ENCODE measurements around the gene CD200. TPM values are rescaled to one million over a fixed set of nuclear protein-coding genes. Genes with fewer than 3 reads are reported as not detected.

CD200 gene
- total RNA-seq, 4 donors from 2014 or later = 1.1 to 4.1 (median 3.6) TPM; not detected in 1

- H3K4me1 ChIP-seq = no peaks in the 10 kb centered on the region
- H3K27ac ChIP-seq = no peak overlapping the region
- TF ChIP-seq POLR2AphosphoS5 (IDR thresholded peaks at IDR 0.05) = no peak
- TF ChIP-seq CTCF (IDR thresholded peaks at IDR 0.05) = no peak
- no peak for TF ChIP-seq POLR2A (IDR thresholded peaks at IDR 0.05)
- no peak for TF ChIP-seq EP300 (IDR thresholded peaks at IDR 0.05; ENCODE audit: low read depth)
- intact Hi-C loops (cut with DNase I; ENCODE audit: low total_unique reads) = no loop called here
- WGBS, 2 donors (ENCODE audit: low coverage in 1 of 2) = 74 to 92% methylated on average over 2 of the region's 2 CpGs
- H3K27me3 ChIP-seq = no peaks in the 10 kb centered on the region
- in situ Hi-C loops (cut with MboI; ENCODE audit: low pct_ligation_motif_present in 1 of 4, low pct_unique_long_range_greater_than_20kb in 1 of 4, low sequenced_read_pairs in 3 of 4) = no loop called here
- DNase-seq = no peak
- H3K9me3 ChIP-seq = peaks cover 0 to 8% of the 10 kb centered on the region in 2 donors
- no peaks in the 10 kb centered on the region for H3K36me3 ChIP-seq
- H3K4me3 ChIP-seq = no peak overlapping the region
Observed at GRCh38 chr3:112314649-112315048, 18.3 kb upstream of the CD200 start.

GRCh38 chr3:112315791-112316190, 17.2 kb upstream of the CD200 start:
- Histone ChIP-seq H3K36me3 (no peaks in the 10 kb centered on the region), H3K4me1 (no peaks in the 10 kb centered on the region), H3K27me3 (no peaks in the 10 kb centered on the region), H3K9me3 (peaks cover 0 to 8% of the 10 kb centered on the region in 2 donors), H3K27ac (no peak overlapping the region), H3K4me3 (no peak overlapping the region)
- in situ Hi-C loops (cut with MboI; ENCODE audit: low pct_ligation_motif_present in 1 of 4, low pct_unique_long_range_greater_than_20kb in 1 of 4, low sequenced_read_pairs in 3 of 4) = no loop called here
- no peak for DNase-seq
- WGBS, 2 donors (ENCODE audit: low coverage in 1 of 2) = 89 to 98% methylated on average over 1 of the region's 1 CpG
- TF ChIP-seq POLR2AphosphoS5 (IDR thresholded peaks at IDR 0.05) = no peak
- no peak for TF ChIP-seq EP300 (IDR thresholded peaks at IDR 0.05; ENCODE audit: low read depth)
- no peak for TF ChIP-seq CTCF (IDR thresholded peaks at IDR 0.05)
- no peak for TF ChIP-seq POLR2A (IDR thresholded peaks at IDR 0.05)
- intact Hi-C loops (cut with DNase I; ENCODE audit: low total_unique reads) = no loop called here

GRCh38 chr3:112319516-112320276, 13.3 kb upstream of the CD200 start:
- H3K4me3 ChIP-seq = no peak overlapping the region
- no peak for DNase-seq
- no peak overlapping the region for H3K27ac ChIP-seq
- intact Hi-C loops (cut with DNase I; ENCODE audit: low total_unique reads) = no loop called here
- TF ChIP-seq EP300 (IDR thresholded peaks at IDR 0.05; ENCODE audit: low read depth) = no peak
- TF ChIP-seq CTCF (IDR thresholded peaks at IDR 0.05) = no peak
- no peak for TF ChIP-seq POLR2A (IDR thresholded peaks at IDR 0.05)
- TF ChIP-seq POLR2AphosphoS5 (IDR thresholded peaks at IDR 0.05) = no peak
- H3K27me3 ChIP-seq = no peaks in the 10 kb centered on the region
- H3K9me3 ChIP-seq = peaks cover 0 to 8% of the 10 kb centered on the region in 2 donors
- WGBS, 2 donors (ENCODE audit: low coverage in 1 of 2) = 78 to 93% methylated on average over 4 of the region's 4 CpGs
- no peaks in the 10 kb centered on the region for H3K36me3 ChIP-seq
- in situ Hi-C loops (cut with MboI; ENCODE audit: low pct_ligation_motif_present in 1 of 4, low pct_unique_long_range_greater_than_20kb in 1 of 4, low sequenced_read_pairs in 3 of 4) = loop anchor here in 3 of 4 donors (5.0 to 10.0 kb wide), 3 partner anchors 193 to 205 kb away; no protein-coding TSS in a partner anchor
- H3K4me1 ChIP-seq = peaks cover 0 to 8% (median 0%) of the 10 kb centered on the region in 4 donors

- intact Hi-C loops (cut with DNase I; ENCODE audit: low total_unique reads) = no loop called here
- in situ Hi-C loops (cut with MboI; ENCODE audit: low pct_ligation_motif_present in 1 of 4, low pct_unique_long_range_greater_than_20kb in 1 of 4, low sequenced_read_pairs in 3 of 4) = loop anchor here in 3 of 4 donors (5.0 to 10.0 kb wide), 3 partner anchors 192 to 204 kb away; no protein-coding TSS in a partner anchor
- no peaks in the 10 kb centered on the region for H3K36me3 ChIP-seq
- H3K4me1 ChIP-seq = peaks cover 0 to 8% (median 0%) of the 10 kb centered on the region in 4 donors
- H3K27me3 ChIP-seq = no peaks in the 10 kb centered on the region
- TF ChIP-seq CTCF (IDR thresholded peaks at IDR 0.05) = no peak
- TF ChIP-seq POLR2AphosphoS5 (IDR thresholded peaks at IDR 0.05) = no peak
- TF ChIP-seq POLR2A (IDR thresholded peaks at IDR 0.05) = no peak
- TF ChIP-seq EP300 (IDR thresholded peaks at IDR 0.05; ENCODE audit: low read depth) = no peak
- no peak for DNase-seq
- WGBS, 2 donors (ENCODE audit: low coverage in 1 of 2) = 56 to 83% methylated on average over 1 of the region's 1 CpG
- no peak overlapping the region for H3K27ac ChIP-seq
- H3K9me3 ChIP-seq = peaks cover 0 to 8% of the 10 kb centered on the region in 2 donors
- H3K4me3 ChIP-seq = no peak overlapping the region
Observed at GRCh38 chr3:112320691-112321090, 12.3 kb upstream of the CD200 start.

Measured in transverse colon (tissue), 4 donors.